ENCODE data around the gene CAGE1.

GRCh38 chr6:7390226-7390878 is 810 bp upstream of the CAGE1 start:
- TF ChIP-seq EZH2 (IDR thresholded peaks at IDR 0.05; ENCODE audit: borderline replicate concordance) (no peak), CTCF (IDR thresholded peaks at IDR 0.05; ENCODE audit: poor library complexity) (no peak)

Measured in hepatocyte (in vitro differentiated cells).